Right lobe of liver (tissue), 4 donors: Measurements from ENCODE around the gene CCBE1.

Experiments used
- CTCF ChIP-seq, 4 donors: fragments of 200-600 bp in 3 of 4; fragments of 450-650 bp in 1 of 4; IDR thresholded peaks; one replicate each; pipeline versions ENCODE4 v1.5.1 to v1.8.0; 2016 to 2022; ENCODE audit warnings: antibody characterized with exemption in 4 of 4, mild to moderate bottlenecking in 2 of 4
- POLR2A ChIP-seq: fragments of 450-650 bp; IDR thresholded peaks from one replicate; pipeline ENCODE4 v1.6.1; 2017; ENCODE audit warnings: antibody characterized with exemption, mild to moderate bottlenecking
- donor health status: DM: no; HTN: no; CAD: no.
- donor health status: DM: no; HTN: no; CAD: no.
- donor health status: DM: no; HTN: yes; CAD: no.

- TF ChIP-seq CTCF (IDR thresholded peaks at IDR 0.05) (no peak), POLR2A (no peak)
Observed at GRCh38 chr18:59455728-59456276, 241.4 kb downstream of the CCBE1 start.
